KG1 (cell line): Measurements from ENCODE around the gene STIP1.

ENCODE experiments used
- DNase-seq: peaks from one replicate; lab custom pipeline; 2025; lab: John Stamatoyannopoulos, UW

Gene STIP1

DNA sequence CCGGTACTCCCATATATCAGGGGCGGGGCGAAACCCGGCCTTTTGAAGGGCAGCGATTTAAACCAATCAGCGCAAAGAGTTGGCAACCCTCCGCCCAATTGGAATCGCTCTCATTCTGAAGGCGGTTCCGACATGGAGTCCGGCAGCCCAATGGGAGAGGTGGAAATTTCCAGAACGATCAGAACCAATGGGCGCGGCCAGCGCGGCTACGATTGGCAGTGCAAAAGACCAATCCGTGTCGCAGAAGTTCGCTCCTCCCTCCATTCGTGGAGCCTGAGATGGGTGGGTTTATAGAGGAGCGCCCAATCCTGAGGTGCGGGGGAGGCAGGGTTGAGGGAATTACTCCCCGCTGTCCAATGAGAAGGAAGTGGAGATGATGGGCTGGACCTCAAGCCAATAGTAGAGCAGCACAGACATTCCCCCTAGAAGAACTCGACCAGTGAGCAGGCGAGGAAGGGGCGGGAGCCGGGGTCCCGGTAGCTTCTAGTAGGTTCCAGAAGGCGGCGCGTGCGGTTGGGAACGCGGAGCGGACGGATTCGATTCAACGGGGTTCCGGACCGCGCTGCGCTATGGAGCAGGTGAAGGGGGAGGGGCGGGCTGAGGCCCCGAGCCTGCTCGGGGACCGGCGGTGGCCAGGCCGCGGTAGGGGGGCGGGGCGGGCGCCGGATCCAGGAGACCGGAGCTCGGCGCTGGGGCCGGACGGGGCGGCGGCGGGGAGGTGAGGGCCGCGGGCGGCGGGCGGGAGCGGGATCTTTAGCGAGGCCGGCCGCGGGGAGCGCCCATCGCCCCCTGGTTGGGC, at the start of gene STIP1:
Gene STIP1, plus strand, starts transcription at position 479 of the 799 bp plus-strand sequence. Its CDS starts 91 bp downstream, at position 570.
- DNase-seq, result peak; percentile 100

GRCh38 chr11:64136765-64137441, 49.1 kb upstream of the STIP1 start:
- DNase-seq, result no peak

GRCh38 chr11:64138398-64138797, 47.6 kb upstream of the STIP1 start:
- no peak for DNase-seq

DNA sequence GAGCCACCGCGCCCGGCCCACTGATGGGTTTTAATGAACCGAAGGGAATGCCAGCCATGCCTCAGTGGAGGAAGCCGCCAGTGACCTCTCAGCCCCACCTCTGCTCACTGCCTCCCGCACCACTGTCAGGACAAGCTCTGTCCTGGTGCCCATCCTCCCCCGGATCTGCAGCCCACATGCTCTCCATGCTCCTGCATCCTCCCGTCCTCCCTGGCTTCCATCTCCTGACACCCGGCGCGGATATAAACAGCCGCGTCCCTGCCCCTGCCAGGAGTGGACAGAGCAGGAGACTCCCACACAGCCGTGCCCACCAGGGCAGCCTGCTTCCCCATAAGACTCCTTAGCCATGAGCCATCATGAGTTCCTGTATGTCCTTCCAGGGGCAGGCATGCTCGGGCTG, 46.9 kb upstream of the STIP1 start:
- DNase-seq, result no peak

DNA sequence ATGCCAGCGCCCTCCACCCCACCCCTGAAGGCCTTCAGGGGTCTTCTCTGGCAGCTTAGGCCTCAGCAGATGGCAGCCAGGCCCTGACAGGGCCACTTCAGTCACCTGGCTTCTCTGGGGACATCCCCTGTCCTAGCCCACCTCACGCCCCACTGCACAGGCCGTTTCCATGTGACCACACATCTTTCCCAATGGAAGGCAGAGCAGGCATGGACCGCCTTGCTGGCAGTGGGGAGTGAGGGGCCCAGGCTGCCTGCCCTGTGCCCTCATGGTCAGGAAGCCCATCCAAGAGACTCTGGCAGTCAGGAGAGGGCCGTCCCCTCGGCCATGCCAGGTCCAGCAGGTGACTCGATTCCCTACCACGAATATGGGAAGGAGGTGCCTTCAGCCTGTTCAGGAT, 45.9 kb upstream of the STIP1 start:
- no peak for DNase-seq

- no peak for DNase-seq
Measured at GRCh38 chr11:64141081-64141783, 44.7 kb upstream of the STIP1 start.

DNA sequence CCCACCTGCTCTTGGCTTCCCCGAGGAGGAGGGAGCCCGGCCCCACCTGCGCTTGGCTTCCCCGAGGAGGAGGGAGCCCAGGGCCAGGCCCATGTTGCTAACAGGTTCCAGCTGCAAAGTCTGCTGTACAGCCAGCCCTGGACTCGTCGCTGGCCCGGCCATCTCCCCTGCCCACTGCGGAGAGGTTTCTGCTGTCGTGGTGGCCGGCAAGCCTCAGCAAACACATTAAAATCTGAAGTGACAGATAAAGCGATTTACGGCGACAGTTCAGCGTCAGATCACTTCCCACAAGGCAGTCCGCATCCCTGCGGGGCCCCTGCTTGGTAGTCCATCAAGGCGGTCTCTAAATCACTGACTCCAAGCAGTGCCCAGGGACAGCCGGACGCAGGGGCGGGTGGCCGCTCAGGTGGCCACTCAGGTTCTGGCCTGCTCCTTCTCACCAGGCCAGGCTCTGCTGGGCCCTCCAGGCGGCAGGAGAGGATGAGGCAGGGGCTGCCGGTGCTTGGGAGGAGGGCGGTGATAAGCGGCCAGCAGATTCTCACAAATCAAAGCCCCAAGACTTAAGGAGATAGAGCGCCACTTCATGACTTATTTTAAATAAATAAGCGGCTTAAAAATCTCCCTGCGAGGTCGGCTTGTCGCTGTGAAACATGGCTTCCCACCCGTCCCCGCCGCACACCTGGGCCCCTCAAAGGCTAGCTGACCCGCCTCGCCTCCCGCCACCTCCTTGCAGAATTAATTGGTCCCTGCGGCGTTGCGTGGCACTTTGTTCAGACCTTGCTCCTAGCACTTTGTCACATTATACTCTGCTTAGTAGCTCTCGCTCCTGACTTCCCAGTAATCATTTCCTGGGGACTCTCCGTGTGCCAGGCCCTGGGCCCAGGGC, 41.1 kb upstream of the STIP1 start:
- no peak for DNase-seq

- peak; percentile 45 for DNase-seq
Measured at GRCh38 chr11:64146036-64146955, 39.7 kb upstream of the STIP1 start.

DNA sequence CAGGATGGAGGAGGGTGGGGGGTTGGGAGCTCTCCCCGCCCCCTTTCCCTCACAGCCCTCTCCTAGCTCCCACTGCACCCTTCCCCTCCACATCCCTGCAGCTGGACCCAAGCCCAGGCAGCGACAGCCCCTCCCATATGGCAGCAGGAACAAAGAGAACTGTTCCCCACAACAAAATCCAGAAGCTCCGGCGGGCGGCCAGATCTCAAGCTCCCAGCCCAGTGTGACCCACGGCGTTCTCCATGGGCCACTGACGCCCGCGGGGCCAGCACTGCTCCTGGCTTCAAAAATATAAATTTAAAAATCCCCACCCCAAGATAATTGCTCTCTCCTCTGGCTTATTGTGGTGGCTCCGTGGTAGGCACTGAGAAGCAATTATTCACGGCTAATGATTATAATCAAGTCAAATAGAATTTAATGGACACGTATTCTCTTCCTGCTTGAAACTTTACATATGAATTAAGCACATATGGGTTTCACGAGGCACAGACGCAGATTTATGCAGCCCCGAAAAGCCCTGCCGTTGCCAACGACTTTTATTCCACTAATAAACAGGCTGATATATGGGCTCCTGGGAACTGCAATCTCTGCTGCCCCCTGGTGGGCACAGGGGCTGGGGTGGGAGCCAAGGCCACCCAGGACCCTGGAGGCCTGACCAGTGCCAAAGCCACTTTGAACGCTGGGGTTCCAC, 37.6 kb upstream of the STIP1 start:
- peak; percentile 54 for DNase-seq

- no peak for DNase-seq
Measured at GRCh38 chr11:64148917-64149617, 36.9 kb upstream of the STIP1 start.

- DNase-seq, result no peak
Measured at GRCh38 chr11:64150051-64150450, 35.9 kb upstream of the STIP1 start.

GRCh38 chr11:64150481-64151239, 35.3 kb upstream of the STIP1 start:
- DNase-seq, result no peak

DNA sequence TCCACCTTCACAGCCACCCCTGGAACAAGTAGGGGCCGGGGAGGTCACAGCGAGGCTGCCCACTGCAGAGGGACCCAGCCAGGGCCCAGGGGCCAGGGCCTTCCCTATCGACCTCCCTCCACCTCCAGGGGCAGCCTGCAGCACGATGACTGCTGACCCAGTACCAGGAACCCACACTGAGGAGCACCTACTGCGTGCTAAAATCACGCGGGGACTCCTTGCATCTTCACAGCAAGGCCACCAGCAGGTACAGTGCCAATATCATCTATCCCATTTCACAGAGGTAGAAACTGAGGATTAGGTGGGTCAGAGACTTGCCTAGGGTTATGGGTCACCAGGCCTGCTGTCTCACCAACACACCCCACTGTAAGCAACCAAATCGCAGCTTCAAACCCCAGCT, 34.6 kb upstream of the STIP1 start:
- no peak for DNase-seq

- peak; percentile 63 for DNase-seq
Measured at GRCh38 chr11:64152841-64153691, 32.9 kb upstream of the STIP1 start.

GRCh38 chr11:64153812-64154211, 32.2 kb upstream of the STIP1 start:
- DNase-seq, result no peak

GRCh38 chr11:64156235-64157011, 29.5 kb upstream of the STIP1 start:
- no peak for DNase-seq
